ENCODE measurements around the gene FUBP3.

- no peak for TF ChIP-seq SPI1 (IDR thresholded peaks at IDR 0.05; ENCODE audit: borderline replicate concordance, low read depth)
- TF ChIP-seq CTCF (IDR thresholded peaks at IDR 0.05; ENCODE audit: insufficient read depth, low read length) = no peak
- TF ChIP-seq REST (IDR thresholded peaks at IDR 0.05; ENCODE audit: insufficient replicate concordance, low read depth) = no peak
Observed at GRCh38 chr9:130685104-130685503, 105.7 kb downstream of the FUBP3 start.
